Endothelial cell of umbilical vein (primary cell): ENCODE results near the gene ANKS1A.

Source experiments
- CTCF ChIP-seq, 2 donors: IDR thresholded peaks; 1 replicate in 1 of 2; 2 replicates in 1 of 2; pipeline ENCODE4 v1.5.1; 2011; ENCODE audit warnings: low read length in 2 of 2, mild to moderate bottlenecking in 2 of 2, moderate library complexity in 2 of 2, control low read depth in 1 of 2, inconsistent platforms in 1 of 2, low read depth in 1 of 2; ENCODE audit not compliant: insufficient read depth in 1 of 2; ENCODE audit errors: extremely low read depth in 1 of 2
- POLR2A ChIP-seq: IDR thresholded peaks from 2 replicates; pipeline ENCODE4 v1.6.1; 2012; ENCODE audit warnings: low read depth, mild to moderate bottlenecking, control low read depth, low read length
- POLR2AphosphoS5 ChIP-seq: IDR thresholded peaks from 2 replicates; pipeline ENCODE4 v1.6.1; 2012; ENCODE audit warnings: low read depth, mild to moderate bottlenecking, control low read depth, low read length, moderate library complexity; ENCODE audit not compliant: insufficient read depth

- no peak for TF ChIP-seq POLR2A
- TF ChIP-seq POLR2AphosphoS5 = no peak
- no peak for TF ChIP-seq CTCF (IDR thresholded peaks at IDR 0.05; ENCODE audit: extremely low read depth in 1 of 2, insufficient read depth in 1 of 2, low read depth in 1 of 2, low read length in 2 of 2)
These were observed 16.7 kb upstream of the ANKS1A start for GRCh38 chr6:34872332-34872731.
